Measurements from ENCODE around the gene RPS25.

GRCh38 chr11:119027561-119028345 is 9.6 kb upstream of the RPS25 start:
- TF ChIP-seq POLR2A (IDR thresholded peaks at IDR 0.05; ENCODE audit: low read length) (no peak), GATA1 (IDR thresholded peaks at IDR 0.05; ENCODE audit: low read depth, low read length) (no peak)

All from erythroblast (primary cell).